KBM-7 (cell line): Measurements from ENCODE around the gene CENPQ.
"Not testable (repeated sequence)": the region's sequence is repeated elsewhere in the genome, so short reads cannot be mapped to it uniquely, and the experiment has no call there.

ENCODE experiments used
- DNase-seq: peaks from one replicate; pipeline ENCODE4 v3.0.0-alpha.2; 2015
- in situ Hi-C: fragments of 300-500 bp; cut with MboI; formaldehyde crosslinking; loops from 2 replicates; pipeline ENCODE4 v1.14.3; 2020; ENCODE audit warnings: low sequenced_read_pairs, low pct_unique_long_range_greater_than_20kb, mixed read lengths

CENPQ gene

GRCh38 chr6:49462927-49463611 lies at the start of gene CENPQ, which contains the start of gene MMUT:
Gene CENPQ, plus strand, starts transcription at chr6:49463370. Its CDS starts 6,807 bp downstream, at chr6:49470177.
Gene MMUT, minus strand, starts transcription at chr6:49463253. Its CDS starts 3,787 bp downstream, at chr6:49459466.
- in situ Hi-C loops: no loop called here
- peak; percentile 97 for DNase-seq

GRCh38 chr6:49415358-49415757 lies 47.8 kb upstream of the CENPQ start:
- DNase-seq: no peak
- in situ Hi-C loops: no loop called here

- no peak for DNase-seq
- in situ Hi-C loops: no loop called here
These were observed 47.0 kb upstream of the CENPQ start for GRCh38 chr6:49416195-49416594.

- in situ Hi-C loops: no loop called here
- peak; percentile 15 for DNase-seq
These were observed 39.4 kb upstream of the CENPQ start for GRCh38 chr6:49423817-49424216.

- DNase-seq: no peak
These were observed 33.0 kb upstream of the CENPQ start for GRCh38 chr6:49430187-49430586.

GRCh38 chr6:49430866-49431265 lies 32.3 kb upstream of the CENPQ start:
- DNase-seq: no peak
- in situ Hi-C loops: no loop called here

More at GRCh38 chr6:49430187-49430586, 33.0 kb upstream of the CENPQ start:
- in situ Hi-C loops: no loop called here

- in situ Hi-C loops: no loop called here
- DNase-seq: no peak
These were observed 9.9 kb upstream of the CENPQ start for GRCh38 chr6:49453221-49453620.

- in situ Hi-C loops: no loop called here
These were observed 8.1 kb upstream of the CENPQ start for GRCh38 chr6:49454787-49455709.

GRCh38 chr6:49457771-49458170 lies 5.4 kb upstream of the CENPQ start:
- in situ Hi-C loops: no loop called here
- no peak for DNase-seq

More at GRCh38 chr6:49454787-49455709, 8.1 kb upstream of the CENPQ start:
- DNase-seq: no peak

GRCh38 chr6:49462071-49462470 lies 1.1 kb upstream of the CENPQ start:
- DNase-seq: peak; percentile 23
- in situ Hi-C loops: no loop called here

- DNase-seq: no peak
- in situ Hi-C loops: no loop called here
These were observed 607 bp upstream of the CENPQ start for GRCh38 chr6:49462599-49462926.

- in situ Hi-C loops: no loop called here
- no peak for DNase-seq
These were observed 420 bp downstream of the CENPQ start for GRCh38 chr6:49463612-49463967.

- in situ Hi-C loops: no loop called here
- no peak for DNase-seq
These were observed 1.5 kb downstream of the CENPQ start for GRCh38 chr6:49464691-49465090.

- DNase-seq: no peak
- in situ Hi-C loops: no loop called here
These were observed 4.9 kb downstream of the CENPQ start for GRCh38 chr6:49468042-49468441.

- in situ Hi-C loops: not testable (repeated sequence)
These were observed 13.4 kb downstream of the CENPQ start for GRCh38 chr6:49476564-49476963.

GRCh38 chr6:49479308-49479970 lies 16.3 kb downstream of the CENPQ start:
- in situ Hi-C loops: no loop called here
- no peak for DNase-seq

More at GRCh38 chr6:49476564-49476963, 13.4 kb downstream of the CENPQ start:
- DNase-seq: not testable (repeated sequence)

GRCh38 chr6:49481846-49482245 lies 18.7 kb downstream of the CENPQ start:
- in situ Hi-C loops: not testable (repeated sequence)

GRCh38 chr6:49483380-49483779 lies 20.2 kb downstream of the CENPQ start:
- DNase-seq, in situ Hi-C loops: not testable (repeated sequence)

More at GRCh38 chr6:49481846-49482245, 18.7 kb downstream of the CENPQ start:
- DNase-seq: not testable (repeated sequence)

GRCh38 chr6:49490633-49491032 lies 27.5 kb downstream of the CENPQ start:
- in situ Hi-C loops: no loop called here
- DNase-seq: no peak

GRCh38 chr6:49497304-49497703 lies 34.1 kb downstream of the CENPQ start:
- in situ Hi-C loops: no loop called here
- no peak for DNase-seq
